HPDE6-E6E7 (cell line): ENCODE data around the gene PRRX2.
A peak's percentile ranks its signal among the peaks of the same experiment; 100 is the strongest.
"Not testable (repeated sequence)": the region's sequence is repeated elsewhere in the genome, so short reads cannot be mapped to it uniquely, and the experiment has no call there.

Experiments used
- DNase-seq: peaks from one replicate; pipeline ENCODE4 v3.0.0; 2011; ENCODE audit warnings: missing footprints; ENCODE audit errors: extremely low spot score

Gene PRRX2

GRCh38 chr9:129636343-129636742 lies 29.1 kb upstream of the PRRX2 start:
- not testable (repeated sequence) for DNase-seq

GRCh38 chr9:129637102-129637501 lies 28.3 kb upstream of the PRRX2 start:
- no peak for DNase-seq

DNA sequence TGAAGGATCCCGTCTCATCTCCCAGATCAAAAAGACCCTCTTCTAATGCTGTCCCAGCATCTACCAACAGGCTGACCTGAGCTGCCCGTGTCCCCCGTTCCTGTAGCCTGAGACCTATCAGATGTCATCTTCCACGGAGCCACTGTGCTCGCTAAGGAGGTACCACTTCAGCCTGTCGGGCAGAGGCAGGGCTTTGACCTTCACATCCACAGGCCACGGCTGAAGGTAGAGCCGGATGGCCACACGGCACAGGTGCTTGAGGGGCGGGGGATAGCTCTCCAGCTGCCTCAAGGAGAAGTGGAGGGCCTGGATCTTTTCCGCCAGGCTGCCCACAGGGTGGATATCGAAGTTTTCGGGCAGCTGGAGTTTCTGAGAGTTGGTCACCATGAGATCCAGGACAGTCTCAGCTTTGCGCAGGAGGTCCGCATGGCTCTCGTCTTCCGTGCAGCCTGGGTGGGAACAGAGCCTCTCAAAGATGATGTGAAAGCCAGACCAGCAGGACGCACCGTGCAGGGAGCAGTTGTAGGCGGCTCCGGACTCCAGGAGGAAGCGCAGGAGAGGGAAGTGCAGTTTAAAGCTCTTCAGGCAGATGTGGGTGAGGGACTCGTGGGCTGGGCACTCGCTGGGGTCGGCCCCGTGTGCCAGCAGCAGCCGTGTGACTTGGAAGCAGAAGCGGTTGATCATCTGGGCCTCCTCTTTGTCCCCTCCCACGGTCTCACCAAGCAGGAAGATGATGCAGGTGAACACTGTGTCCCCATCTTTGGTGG lies 27.6 kb upstream of the PRRX2 start:
- no peak for DNase-seq

DNA sequence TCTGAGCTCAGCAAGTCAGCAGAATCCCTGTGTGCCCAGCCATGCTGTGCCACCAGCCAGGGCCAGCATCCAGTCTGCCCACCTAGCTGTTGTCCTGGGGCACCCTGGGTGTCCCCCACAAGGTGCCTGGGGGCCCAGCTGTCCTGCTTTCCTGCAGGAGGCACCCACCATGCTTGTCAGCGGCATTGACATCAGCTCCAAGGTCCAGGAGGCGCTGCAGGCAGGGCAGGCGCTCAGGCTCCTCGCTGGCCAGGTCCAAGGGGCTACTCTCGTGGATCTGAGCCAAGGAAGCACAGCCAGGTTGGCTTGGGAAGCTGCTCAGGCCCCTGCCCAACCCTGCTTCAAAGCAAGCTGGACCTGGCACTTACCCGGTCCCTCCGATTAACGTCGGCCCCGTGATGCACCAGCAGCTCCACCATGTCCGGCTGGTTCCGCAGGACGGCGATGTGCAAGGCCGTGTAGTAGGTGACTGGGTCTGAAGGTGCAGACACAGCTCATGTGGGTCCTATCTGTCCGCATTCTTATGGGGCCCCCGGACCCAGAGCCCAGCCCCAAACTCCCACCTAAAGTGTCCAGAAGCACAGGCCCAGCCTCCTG lies 26.3 kb upstream of the PRRX2 start:
- DNase-seq = no peak

DNA sequence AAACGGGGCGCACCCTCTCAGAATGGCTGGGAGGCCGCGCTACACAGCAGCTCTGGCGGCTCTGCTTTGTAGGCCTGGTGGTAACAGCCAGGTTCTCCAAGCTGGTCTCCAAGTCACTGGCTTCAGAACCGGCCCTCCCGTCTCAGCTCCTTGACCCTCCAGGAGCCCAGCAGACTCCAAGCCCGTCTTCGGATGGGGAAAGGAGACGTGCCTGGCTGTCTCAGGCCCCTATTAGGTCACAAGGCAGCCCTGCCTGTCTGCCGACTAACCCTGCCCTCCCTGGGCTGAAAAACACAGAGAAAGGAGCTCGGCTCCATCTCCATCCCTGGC lies 25.7 kb upstream of the PRRX2 start:
- DNase-seq = no peak

GRCh38 chr9:129640086-129640870 lies 25.2 kb upstream of the PRRX2 start:
- no peak for DNase-seq

- DNase-seq = no peak
Observed at GRCh38 chr9:129640871-129641749, 24.3 kb upstream of the PRRX2 start.

DNA sequence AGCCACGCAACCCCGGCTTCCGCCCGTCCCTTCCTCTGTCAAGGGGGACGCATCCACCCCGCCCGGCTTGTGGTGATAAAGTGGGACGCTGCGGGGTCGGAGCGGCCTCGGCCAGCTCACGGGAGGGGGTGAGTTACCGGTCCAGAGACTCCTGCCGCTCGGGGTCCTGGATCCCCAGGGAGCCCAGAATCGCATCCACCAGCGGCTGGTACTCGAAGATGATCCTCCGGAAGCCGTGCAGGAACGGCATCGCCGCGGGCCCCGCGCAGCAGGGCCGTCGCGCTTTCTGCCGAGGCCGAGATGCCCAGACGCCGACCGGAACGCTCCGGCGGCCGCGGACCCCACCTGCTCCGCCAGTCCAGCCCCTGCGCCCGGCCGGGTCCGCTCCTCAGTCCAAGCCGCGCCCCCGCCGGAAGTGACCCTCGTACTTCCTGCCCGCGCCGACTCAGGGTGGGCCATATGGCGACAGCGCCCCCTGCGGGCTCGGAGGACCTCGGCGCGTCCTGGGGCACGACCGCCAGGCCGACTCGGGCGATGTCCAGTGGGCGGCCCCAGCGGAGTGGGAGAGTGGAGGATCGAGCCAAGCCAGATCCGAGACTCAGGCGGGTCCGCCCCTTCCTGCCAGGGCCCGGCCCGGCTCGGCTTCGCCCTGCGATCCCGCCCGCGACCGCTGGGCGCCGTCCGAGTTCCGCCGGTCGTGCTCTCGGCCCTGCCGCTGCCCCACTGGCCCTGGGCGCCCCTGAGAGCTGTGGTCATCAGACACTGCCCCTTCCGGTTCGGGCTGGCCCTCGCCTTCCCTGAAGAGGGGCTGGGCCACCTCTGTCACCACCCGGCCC lies 23.5 kb upstream of the PRRX2 start, which contains the start of gene ASB6:
Gene ASB6 (minus strand): TSS at position 402 of the 836 bp plus-strand sequence. CDS start 152 bp downstream, at position 250.
- DNase-seq = peak; percentile 95

DNA sequence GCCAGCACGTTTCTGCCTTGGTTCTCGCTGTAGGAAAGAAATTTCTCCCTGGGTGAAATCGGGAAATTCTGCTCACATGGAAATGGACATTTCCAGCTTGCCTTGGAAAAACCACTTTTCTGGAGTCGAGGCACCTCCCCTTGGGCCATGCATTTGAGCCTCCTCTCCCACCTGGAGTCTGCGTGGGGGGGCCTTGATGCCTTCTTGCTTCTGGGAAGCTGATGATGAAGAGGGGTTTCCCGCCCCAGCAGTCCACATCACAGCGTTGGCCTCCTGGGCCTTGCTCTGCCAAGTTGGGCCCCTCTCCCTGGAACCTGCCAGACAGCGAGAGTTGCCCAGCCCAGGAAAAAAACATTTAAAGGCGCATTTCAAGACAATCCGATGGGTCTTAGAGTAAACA lies 21.7 kb upstream of the PRRX2 start:
- DNase-seq = no peak

GRCh38 chr9:129644365-129644764 lies 21.1 kb upstream of the PRRX2 start:
- no peak for DNase-seq

GRCh38 chr9:129644902-129645301 lies 20.5 kb upstream of the PRRX2 start:
- DNase-seq = no peak

- no peak for DNase-seq
Observed at GRCh38 chr9:129646252-129646651, 19.2 kb upstream of the PRRX2 start.

- no peak for DNase-seq
Observed at GRCh38 chr9:129646654-129647053, 18.8 kb upstream of the PRRX2 start.

- DNase-seq = no peak
Observed at GRCh38 chr9:129647635-129648034, 17.8 kb upstream of the PRRX2 start.

GRCh38 chr9:129648092-129648763 lies 17.2 kb upstream of the PRRX2 start:
- DNase-seq = no peak

DNA sequence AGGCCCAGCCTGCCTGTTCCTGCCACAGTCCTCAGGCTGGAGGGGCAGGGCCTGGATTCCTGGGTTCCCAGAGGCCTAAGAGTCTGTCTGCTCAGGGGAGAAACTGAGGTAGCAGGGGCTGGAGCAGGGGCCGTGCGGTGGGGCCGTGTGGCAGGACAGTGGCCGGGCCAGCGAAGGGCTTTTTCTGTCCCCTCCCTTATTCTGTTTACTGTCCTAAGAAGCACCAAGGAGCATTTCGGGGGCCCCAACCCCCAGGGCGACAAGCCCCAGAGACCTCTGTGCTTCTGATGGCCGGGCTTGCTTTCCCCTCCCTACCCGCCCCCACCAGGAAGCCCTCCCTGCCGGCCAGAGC lies 16.7 kb upstream of the PRRX2 start:
- DNase-seq = no peak

DNA sequence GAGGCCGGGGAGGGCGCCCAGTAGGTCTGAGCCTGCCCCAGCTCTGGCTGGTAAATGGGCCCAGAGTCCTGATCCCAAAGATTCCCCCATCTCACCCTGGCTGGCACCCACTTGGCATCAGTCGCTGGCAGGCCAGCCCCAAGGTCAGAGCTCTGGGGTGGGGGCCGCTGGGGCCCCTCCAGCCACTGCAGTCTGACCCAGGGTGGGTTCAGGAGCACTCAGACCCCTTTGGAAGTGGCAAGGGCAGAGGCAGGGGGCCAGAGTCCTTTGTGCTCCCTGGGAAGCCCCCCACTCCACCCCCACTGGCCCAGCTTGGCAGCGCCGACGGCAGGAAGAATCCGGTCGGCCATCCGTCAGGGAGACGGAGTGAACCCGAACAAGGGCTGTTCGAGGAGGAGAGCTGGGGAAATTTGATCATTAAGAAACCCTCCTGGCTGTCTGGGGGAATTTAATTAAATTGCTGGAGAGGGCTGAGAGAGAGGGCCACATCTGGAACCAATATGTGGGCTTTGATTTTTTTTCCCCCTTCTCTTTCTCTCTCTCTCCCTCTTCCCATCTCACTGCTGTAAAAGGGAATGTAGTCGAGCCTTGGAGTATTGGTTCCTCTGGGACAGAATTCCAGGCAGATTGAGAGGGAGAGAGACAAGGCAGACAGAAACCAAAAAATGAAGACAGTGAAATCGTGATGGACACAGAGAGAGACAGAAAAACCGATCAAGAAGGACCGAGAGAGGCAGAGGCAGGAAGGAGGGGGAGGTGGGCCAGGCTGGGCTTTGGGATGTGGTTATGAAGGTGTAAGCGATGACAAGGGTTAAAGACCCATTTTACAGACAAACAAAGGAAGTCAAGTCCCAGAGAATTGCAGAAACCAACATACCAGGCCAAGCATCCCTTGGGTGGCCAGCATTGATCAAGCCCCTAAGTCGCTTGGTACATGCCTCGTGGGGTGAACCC lies 15.4 kb upstream of the PRRX2 start:
- DNase-seq = no peak

DNA sequence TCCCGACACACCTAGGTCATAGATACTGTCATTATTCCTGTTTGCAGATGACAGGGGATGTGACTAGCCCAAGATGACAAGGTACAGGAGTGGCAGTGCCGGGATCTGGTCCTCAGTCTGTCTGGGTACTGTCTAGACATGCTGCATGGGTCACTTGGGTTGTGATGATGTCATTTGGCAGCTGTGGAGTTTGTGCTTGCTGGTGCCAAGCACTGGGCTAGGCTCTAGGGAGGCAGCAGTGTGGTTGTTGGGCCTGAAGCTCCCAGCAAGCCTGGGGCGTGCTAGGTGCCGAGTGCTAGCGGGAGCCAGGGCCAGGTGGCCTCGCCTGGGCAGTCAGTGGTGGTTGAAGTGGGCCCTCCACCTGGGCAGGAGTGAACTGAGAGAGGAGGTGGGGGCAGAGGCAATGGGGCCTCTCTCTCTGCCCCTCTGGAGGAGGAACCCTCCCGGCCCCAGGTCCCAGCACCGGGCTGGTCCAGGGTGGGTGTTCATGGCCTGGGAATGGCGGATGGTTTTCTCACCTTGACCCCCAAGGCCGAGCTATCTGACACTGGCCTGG lies 14.7 kb upstream of the PRRX2 start:
- DNase-seq = no peak
